Kidney epithelial cell (primary cell): Measurements from ENCODE around the gene KBTBD7. TPM values are rescaled to one million over a fixed set of nuclear protein-coding genes. Genes with fewer than 3 reads are reported as not detected.
"Not testable (repeated sequence)": the region's sequence is repeated elsewhere in the genome, so short reads cannot be mapped to it uniquely, and the experiment has no call there.

Source experiments
- DNase-seq: peaks from one replicate; pipeline ENCODE4 v3.0.0-alpha.2; 2010; ENCODE audit warnings: low read depth
- H3K27me3 ChIP-seq: 2 replicates; pipeline ENCODE4 v1.6.0; 2011; ENCODE audit warnings: low read length; ENCODE audit not compliant: control insufficient read depth, insufficient read depth
- H3K36me3 ChIP-seq: 2 replicates; pipeline ENCODE4 v1.5.1; 2011; ENCODE audit warnings: low read length; ENCODE audit not compliant: control insufficient read depth, insufficient read depth
- H3K4me3 ChIP-seq: 2 replicates; pipeline ENCODE4 v1.5.1; 2011; ENCODE audit warnings: low read depth, mild to moderate bottlenecking, control low read depth, low read length
- CTCF ChIP-seq: IDR thresholded peaks from 2 replicates; pipeline ENCODE4 v1.5.1; 2011; ENCODE audit warnings: mild to moderate bottlenecking, moderate library complexity, low read length, control low read depth, inconsistent platforms; ENCODE audit not compliant: insufficient read depth, poor library complexity, severe bottlenecking
- total RNA-seq: library from RNA; depleted of rRNA; stranded (reverse); fragments of >200 nt; gene quantifications from 2 replicates; pipeline ENCODE4 v1.2.3, GENCODE V29; 2015

KBTBD7 gene
- total RNA-seq, 1 donor from 2014 or later = 3.3 TPM

GRCh38 chr13:41177616-41178015 is 16.8 kb downstream of the KBTBD7 start:
- H3K4me3 ChIP-seq = no peak overlapping the region
- no peaks in the 10 kb centered on the region for H3K27me3 ChIP-seq
- H3K36me3 ChIP-seq = no peaks in the 10 kb centered on the region
- DNase-seq = no peak
- no peak for TF ChIP-seq CTCF

- H3K27me3 ChIP-seq, DNase-seq: not testable (repeated sequence)
These were observed 18.8 kb downstream of the KBTBD7 start for GRCh38 chr13:41175576-41175975.

GRCh38 chr13:41162151-41162550 is 32.2 kb downstream of the KBTBD7 start:
- H3K4me3 ChIP-seq = no peak overlapping the region
- DNase-seq = no peak
- no peak for TF ChIP-seq CTCF
- H3K27me3 ChIP-seq = no peaks in the 10 kb centered on the region
- no peaks in the 10 kb centered on the region for H3K36me3 ChIP-seq

More at GRCh38 chr13:41175576-41175975, 18.8 kb downstream of the KBTBD7 start:
- not testable (repeated sequence) for H3K36me3 ChIP-seq, H3K4me3 ChIP-seq

- no peaks in the 10 kb centered on the region for H3K27me3 ChIP-seq
- no peak for TF ChIP-seq CTCF
- no peak overlapping the region for H3K4me3 ChIP-seq
- no peak for DNase-seq
- H3K36me3 ChIP-seq = no peaks in the 10 kb centered on the region
These were observed 35.2 kb downstream of the KBTBD7 start for GRCh38 chr13:41159174-41159573.

- TF ChIP-seq CTCF = no peak
- no peaks in the 10 kb centered on the region for H3K27me3 ChIP-seq
- H3K4me3 ChIP-seq = no peak overlapping the region
- no peak for DNase-seq
- no peaks in the 10 kb centered on the region for H3K36me3 ChIP-seq
These were observed 37.2 kb downstream of the KBTBD7 start for GRCh38 chr13:41157048-41157717.

- TF ChIP-seq CTCF = no peak
- no peak for DNase-seq
- Histone ChIP-seq H3K36me3 (no peaks in the 10 kb centered on the region), H3K27me3 (no peaks in the 10 kb centered on the region), H3K4me3 (no peak overlapping the region)
These were observed 37.7 kb downstream of the KBTBD7 start for GRCh38 chr13:41156620-41157019.
